ENCODE results near the gene SLC43A1.

- no peak for TF ChIP-seq EZH2 (IDR thresholded peaks at IDR 0.05; ENCODE audit: borderline replicate concordance, low read length)
- no peak for TF ChIP-seq CTCF (conservative IDR thresholded peaks at IDR 0.05 in 1 of 2, IDR thresholded peaks at IDR 0.05 in 1 of 2; ENCODE audit: extremely low read depth in 1 of 2, insufficient read depth in 1 of 2, low read depth in 1 of 2, low read length in 2 of 2)
Observed at GRCh38 chr11:57552479-57552878, 37.0 kb upstream of the SLC43A1 start.

Data from mammary epithelial cell (primary cell).